H1 (cell line): ENCODE results near the gene EZH1. TPM values are rescaled to one million over a fixed set of nuclear protein-coding genes. Genes with fewer than 3 reads are reported as not detected.

Experiments
- BRCA1 ChIP-seq: IDR thresholded peaks from 2 replicates; pipeline ENCODE4 v1.6.1; 2012; ENCODE audit warnings: low read depth, low read length, improper control_type of control experiment
- GABPA ChIP-seq: IDR thresholded peaks from 2 replicates; pipeline ENCODE4 v1.6.1; 2011; ENCODE audit warnings: mild to moderate bottlenecking, low read length, moderate library complexity, borderline replicate concordance; ENCODE audit not compliant: insufficient read depth
- POLR2AphosphoS5 ChIP-seq: IDR thresholded peaks from 2 replicates; pipeline ENCODE4 v1.6.1; 2011; ENCODE audit warnings: low read depth, low read length
- POU5F1 ChIP-seq: IDR thresholded peaks from 2 replicates; pipeline ENCODE4 v1.6.1; 2011; ENCODE audit warnings: low read depth, mild to moderate bottlenecking, low read length, moderate library complexity
- RAD21 ChIP-seq, 2 experiments: IDR thresholded peaks in 1 of 2; conservative IDR thresholded peaks in 1 of 2; 2 replicates each; pipeline ENCODE4 v1.6.1; 2011; ENCODE audit warnings: low read depth in 2 of 2, low read length in 2 of 2, improper control_type of control experiment in 1 of 2, inconsistent platforms in 1 of 2, mild to moderate bottlenecking in 1 of 2, moderate library complexity in 1 of 2
- TBP ChIP-seq: IDR thresholded peaks from 2 replicates; pipeline ENCODE4 v1.6.1; 2011; ENCODE audit warnings: low read depth, low read length, improper control_type of control experiment
- polyA plus RNA-seq, 7 experiments: library from polyadenylated mRNA; depleted of rRNA in 3 of 7; stranded (reverse) in 5 of 7; unstranded in 2 of 7; fragments of >200 nt in 5 of 7; fragments of 200-250 nt in 2 of 7; gene quantifications; 1 replicate in 5 of 7; 2 replicates in 1 of 7; 4 replicates in 1 of 7; pipeline versions ENCODE4 v1.2.1 to v1.2.3, GENCODE V29; 2011 to 2013; ENCODE audit warnings: missing spikeins in 2 of 7, mixed read lengths in 2 of 7
- total RNA-seq: library from RNA; stranded (reverse); fragmentation: NEBNext Ultra II Directional; extraction: Animal tissue kit (Norgen Biotek cat#: 25700); gene quantifications from 2 replicates; pipeline ENCODE4 v1.2.1, GENCODE V29; 2021
- TF ChIP-seq, protein P1 (sequence below): fragments of 300-600 bp; sonication (generic); IDR thresholded peaks from 2 replicates; pipeline ENCODE4 v1.7.1; 2012; ENCODE audit warnings: low read length, moderate library complexity, mild to moderate bottlenecking, inconsistent platforms; ENCODE audit not compliant: insufficient replicate concordance

Gene EZH1
- total and polyA plus RNA-seq, 2 of the 8 experiments (the other 6 are each of a cell fraction or from before 2014, with no cell fraction given) = 17.4 to 20.8 TPM

DNA sequence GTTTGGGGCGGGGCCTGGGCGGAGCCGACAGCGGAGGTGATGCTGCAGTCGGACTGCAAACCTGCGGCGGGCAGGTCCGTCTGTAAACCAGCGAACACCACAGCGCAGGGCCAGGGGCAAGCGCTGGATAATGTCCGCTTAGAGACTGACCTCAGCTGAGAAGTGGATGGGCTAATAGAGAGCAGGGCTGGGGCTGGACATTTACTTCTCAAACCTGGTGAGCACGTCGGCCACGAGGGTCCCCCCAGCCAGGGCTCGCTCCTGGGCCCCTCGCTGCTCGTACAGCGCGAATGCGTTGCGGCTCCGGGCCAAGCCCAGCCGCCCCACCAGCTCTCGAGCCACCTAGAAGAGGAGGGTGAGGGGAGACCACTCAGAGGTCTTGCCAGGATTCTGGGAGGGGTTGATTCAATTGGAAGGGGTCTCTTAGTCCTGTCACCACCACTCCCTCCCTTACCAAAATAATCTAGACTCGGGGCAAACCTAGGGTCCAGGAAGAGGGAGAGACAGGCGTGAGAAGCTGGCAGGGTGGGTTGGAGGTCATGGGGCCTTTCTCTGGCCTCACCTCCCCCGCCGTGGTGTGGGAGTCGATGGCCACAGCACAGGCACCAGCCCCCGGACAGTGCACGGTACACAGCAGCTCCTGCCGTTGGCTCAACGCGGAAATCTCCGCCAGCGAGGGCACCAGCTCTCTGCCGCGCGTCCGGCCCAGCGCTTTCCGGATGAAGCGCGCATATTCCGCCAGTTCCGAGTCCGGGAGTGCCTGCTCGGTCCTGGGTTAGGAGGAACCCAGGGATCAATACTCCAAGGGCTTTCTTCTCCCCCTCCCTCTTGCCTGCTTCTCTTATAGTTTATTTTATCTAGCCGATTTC is 73.8 kb downstream of the EZH1 start (continued):
- TF ChIP-seq, protein P1, sequence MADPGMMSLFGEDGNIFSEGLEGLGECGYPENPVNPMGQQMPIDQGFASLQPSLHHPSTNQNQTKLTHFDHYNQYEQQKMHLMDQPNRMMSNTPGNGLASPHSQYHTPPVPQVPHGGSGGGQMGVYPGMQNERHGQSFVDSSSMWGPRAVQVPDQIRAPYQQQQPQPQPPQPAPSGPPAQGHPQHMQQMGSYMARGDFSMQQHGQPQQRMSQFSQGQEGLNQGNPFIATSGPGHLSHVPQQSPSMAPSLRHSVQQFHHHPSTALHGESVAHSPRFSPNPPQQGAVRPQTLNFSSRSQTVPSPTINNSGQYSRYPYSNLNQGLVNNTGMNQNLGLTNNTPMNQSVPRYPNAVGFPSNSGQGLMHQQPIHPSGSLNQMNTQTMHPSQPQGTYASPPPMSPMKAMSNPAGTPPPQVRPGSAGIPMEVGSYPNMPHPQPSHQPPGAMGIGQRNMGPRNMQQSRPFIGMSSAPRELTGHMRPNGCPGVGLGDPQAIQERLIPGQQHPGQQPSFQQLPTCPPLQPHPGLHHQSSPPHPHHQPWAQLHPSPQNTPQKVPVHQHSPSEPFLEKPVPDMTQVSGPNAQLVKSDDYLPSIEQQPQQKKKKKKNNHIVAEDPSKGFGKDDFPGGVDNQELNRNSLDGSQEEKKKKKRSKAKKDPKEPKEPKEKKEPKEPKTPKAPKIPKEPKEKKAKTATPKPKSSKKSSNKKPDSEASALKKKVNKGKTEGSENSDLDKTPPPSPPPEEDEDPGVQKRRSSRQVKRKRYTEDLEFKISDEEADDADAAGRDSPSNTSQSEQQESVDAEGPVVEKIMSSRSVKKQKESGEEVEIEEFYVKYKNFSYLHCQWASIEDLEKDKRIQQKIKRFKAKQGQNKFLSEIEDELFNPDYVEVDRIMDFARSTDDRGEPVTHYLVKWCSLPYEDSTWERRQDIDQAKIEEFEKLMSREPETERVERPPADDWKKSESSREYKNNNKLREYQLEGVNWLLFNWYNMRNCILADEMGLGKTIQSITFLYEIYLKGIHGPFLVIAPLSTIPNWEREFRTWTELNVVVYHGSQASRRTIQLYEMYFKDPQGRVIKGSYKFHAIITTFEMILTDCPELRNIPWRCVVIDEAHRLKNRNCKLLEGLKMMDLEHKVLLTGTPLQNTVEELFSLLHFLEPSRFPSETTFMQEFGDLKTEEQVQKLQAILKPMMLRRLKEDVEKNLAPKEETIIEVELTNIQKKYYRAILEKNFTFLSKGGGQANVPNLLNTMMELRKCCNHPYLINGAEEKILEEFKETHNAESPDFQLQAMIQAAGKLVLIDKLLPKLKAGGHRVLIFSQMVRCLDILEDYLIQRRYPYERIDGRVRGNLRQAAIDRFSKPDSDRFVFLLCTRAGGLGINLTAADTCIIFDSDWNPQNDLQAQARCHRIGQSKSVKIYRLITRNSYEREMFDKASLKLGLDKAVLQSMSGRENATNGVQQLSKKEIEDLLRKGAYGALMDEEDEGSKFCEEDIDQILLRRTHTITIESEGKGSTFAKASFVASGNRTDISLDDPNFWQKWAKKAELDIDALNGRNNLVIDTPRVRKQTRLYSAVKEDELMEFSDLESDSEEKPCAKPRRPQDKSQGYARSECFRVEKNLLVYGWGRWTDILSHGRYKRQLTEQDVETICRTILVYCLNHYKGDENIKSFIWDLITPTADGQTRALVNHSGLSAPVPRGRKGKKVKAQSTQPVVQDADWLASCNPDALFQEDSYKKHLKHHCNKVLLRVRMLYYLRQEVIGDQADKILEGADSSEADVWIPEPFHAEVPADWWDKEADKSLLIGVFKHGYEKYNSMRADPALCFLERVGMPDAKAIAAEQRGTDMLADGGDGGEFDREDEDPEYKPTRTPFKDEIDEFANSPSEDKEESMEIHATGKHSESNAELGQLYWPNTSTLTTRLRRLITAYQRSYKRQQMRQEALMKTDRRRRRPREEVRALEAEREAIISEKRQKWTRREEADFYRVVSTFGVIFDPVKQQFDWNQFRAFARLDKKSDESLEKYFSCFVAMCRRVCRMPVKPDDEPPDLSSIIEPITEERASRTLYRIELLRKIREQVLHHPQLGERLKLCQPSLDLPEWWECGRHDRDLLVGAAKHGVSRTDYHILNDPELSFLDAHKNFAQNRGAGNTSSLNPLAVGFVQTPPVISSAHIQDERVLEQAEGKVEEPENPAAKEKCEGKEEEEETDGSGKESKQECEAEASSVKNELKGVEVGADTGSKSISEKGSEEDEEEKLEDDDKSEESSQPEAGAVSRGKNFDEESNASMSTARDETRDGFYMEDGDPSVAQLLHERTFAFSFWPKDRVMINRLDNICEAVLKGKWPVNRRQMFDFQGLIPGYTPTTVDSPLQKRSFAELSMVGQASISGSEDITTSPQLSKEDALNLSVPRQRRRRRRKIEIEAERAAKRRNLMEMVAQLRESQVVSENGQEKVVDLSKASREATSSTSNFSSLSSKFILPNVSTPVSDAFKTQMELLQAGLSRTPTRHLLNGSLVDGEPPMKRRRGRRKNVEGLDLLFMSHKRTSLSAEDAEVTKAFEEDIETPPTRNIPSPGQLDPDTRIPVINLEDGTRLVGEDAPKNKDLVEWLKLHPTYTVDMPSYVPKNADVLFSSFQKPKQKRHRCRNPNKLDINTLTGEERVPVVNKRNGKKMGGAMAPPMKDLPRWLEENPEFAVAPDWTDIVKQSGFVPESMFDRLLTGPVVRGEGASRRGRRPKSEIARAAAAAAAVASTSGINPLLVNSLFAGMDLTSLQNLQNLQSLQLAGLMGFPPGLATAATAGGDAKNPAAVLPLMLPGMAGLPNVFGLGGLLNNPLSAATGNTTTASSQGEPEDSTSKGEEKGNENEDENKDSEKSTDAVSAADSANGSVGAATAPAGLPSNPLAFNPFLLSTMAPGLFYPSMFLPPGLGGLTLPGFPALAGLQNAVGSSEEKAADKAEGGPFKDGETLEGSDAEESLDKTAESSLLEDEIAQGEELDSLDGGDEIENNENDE = no peak
- TF ChIP-seq RAD21 (IDR thresholded peaks at IDR 0.05 in 1 of 2, conservative IDR thresholded peaks at IDR 0.05 in 1 of 2; ENCODE audit: low read depth in 2 of 2, low read length in 2 of 2) (no peak), GABPA (no peak), POLR2AphosphoS5 (0 out of 2 replicates have a peak, but pooled peaks have one; percentile 1), TBP (no peak), BRCA1 (no peak), POU5F1 (no peak)
